ENCODE results near the gene ARHGAP26.
"Not testable (repeated sequence)": the region's sequence is repeated elsewhere in the genome, so short reads cannot be mapped to it uniquely, and the experiment has no call there.

Gene ARHGAP26

GRCh38 chr5:142941245-142941644 lies 171.1 kb downstream of the ARHGAP26 start:
- DNase-seq = no peak

GRCh38 chr5:142942901-142943300 lies 172.7 kb downstream of the ARHGAP26 start:
- no peak for DNase-seq

DNA sequence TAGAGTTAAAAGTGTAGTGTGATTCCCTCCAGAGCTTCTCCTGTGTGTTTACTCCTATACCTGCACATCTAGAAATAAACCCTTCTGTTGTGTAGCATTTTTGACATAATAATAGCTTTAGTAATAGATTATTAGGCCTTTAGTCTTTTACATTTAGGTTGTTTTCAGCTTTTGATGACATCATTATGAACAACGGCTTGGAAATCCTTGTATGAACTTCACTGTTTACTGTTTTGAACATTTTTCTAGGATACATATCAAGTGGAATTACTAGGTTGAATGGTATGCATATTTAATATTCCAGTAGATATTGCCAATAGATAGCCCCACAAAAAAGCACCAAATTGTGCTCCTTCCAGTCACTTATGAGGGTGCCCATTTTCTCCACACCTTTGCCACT lies 174.0 kb downstream of the ARHGAP26 start:
- DNase-seq = no peak

- no peak for DNase-seq
These were observed 175.1 kb downstream of the ARHGAP26 start for GRCh38 chr5:142945321-142945720.

- no peak for DNase-seq
These were observed 175.7 kb downstream of the ARHGAP26 start for GRCh38 chr5:142945845-142946244.

DNA sequence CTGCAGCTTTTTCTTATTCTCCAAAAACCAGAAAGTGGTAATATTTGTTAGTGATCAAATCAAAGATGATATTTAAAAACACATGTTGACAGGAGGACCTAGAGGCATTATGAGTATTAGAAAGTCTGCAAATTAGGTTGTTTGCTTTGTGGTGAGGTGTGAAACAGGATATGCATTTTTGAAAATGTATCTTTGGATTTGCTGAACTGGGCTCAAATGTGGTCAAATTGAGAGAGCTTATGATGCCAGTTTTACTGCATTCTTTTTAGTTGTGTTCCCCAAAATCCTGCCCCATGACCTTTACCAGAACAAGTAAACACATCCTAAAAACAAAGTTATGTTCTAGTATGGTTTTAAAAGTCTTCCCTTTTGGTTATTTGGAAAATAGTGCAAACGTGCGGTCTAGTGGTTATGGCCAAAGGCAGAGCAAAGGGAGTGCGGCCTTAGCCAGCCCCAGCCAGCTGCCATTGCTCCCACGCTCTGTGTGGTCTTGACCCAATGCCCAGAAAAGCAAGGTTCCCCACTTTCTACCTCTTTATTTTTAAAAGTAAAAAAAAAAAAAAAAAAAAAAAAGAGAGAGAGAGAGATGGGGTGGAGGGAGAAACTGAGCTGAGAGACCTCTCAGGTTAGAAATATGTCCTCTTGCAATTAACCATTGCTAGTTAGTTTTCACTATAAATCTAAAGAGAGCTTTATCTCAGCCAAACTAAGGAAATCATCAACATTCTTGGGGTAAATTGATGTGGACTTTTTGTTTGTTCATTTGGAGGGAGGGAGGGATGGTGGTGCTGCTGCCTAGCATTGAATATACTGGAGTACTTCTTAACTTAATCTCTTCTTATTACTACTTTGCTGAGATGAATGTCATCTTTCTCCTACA lies 176.6 kb downstream of the ARHGAP26 start:
- no peak for DNase-seq

DNA sequence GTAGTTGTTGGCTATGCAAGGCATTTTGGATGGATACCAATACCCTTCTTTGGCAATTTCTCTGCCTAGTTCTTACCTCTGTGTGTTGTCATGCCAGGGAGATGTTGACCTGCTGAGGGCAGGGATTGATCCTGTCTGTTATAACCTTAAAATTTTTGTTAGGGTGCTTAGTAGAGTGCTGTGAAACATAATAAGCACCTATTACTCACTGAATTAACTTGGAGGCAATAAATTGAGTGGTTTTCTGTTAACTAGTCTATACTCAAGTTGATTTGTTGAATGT lies 177.2 kb downstream of the ARHGAP26 start:
- no peak for DNase-seq

DNA sequence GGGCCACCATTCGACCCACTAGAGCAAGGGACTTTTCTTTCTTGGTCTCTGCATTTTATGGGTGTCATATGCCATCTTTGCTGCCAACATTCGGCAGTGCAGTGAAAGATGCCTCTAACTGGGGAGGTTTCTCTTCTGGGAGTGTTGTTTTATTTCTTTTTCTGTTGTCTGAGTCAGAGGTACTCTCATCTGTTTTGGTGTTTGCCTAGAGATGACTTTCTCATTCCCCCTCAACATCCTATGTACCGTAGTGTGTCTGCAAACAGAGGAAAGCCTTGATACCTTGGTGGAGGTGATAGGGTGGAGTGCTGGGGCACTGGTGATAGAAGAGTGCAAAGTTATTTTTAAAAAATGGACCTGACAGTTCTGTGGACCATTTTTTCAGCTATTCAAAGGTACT lies 182.1 kb downstream of the ARHGAP26 start:
- DNase-seq = no peak

- not testable (repeated sequence) for DNase-seq
These were observed 182.7 kb downstream of the ARHGAP26 start for GRCh38 chr5:142952871-142953270.

DNA sequence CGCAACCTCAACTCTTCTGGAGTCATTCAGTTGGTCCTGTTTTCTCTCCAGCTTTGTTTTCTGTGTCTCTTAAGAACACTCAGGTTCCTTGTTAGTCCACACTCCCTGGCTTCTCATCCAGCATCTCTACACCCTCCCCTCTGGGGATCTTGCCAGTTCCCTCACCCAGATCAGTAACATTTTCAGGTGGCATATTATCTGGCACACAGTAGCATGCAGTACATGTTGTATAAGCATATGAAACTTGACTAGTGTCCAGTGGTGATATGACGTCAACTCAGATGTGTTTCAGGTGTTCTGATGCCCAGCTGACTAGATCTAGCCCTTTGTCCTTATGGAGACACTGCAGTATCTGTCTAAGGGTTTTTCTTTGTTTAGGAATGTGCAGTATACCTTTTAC lies 184.3 kb downstream of the ARHGAP26 start:
- no peak for DNase-seq

DNA sequence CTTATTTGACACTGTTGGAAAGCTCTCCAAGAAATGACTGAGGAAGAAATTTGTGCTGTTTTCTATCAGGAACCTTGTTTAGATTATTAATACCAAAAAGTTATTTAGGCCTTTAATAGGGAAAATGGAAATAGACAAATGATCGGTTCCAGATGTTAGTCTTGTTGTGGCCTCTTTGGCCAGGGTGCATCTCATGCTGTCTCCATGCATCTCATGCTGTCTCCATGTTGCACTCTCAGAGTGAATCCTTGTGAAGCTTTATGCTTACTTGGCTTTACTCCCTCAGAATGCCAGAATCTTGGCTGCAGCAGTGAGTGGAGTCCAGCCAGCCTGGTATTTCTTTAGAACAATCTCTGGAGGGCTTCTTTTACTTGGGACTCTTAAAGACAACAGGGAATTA lies 185.5 kb downstream of the ARHGAP26 start:
- no peak for DNase-seq

- DNase-seq = no peak
These were observed 187.4 kb downstream of the ARHGAP26 start for GRCh38 chr5:142957528-142957927.

GRCh38 chr5:142958944-142959682 lies 188.9 kb downstream of the ARHGAP26 start:
- no peak for DNase-seq

DNA sequence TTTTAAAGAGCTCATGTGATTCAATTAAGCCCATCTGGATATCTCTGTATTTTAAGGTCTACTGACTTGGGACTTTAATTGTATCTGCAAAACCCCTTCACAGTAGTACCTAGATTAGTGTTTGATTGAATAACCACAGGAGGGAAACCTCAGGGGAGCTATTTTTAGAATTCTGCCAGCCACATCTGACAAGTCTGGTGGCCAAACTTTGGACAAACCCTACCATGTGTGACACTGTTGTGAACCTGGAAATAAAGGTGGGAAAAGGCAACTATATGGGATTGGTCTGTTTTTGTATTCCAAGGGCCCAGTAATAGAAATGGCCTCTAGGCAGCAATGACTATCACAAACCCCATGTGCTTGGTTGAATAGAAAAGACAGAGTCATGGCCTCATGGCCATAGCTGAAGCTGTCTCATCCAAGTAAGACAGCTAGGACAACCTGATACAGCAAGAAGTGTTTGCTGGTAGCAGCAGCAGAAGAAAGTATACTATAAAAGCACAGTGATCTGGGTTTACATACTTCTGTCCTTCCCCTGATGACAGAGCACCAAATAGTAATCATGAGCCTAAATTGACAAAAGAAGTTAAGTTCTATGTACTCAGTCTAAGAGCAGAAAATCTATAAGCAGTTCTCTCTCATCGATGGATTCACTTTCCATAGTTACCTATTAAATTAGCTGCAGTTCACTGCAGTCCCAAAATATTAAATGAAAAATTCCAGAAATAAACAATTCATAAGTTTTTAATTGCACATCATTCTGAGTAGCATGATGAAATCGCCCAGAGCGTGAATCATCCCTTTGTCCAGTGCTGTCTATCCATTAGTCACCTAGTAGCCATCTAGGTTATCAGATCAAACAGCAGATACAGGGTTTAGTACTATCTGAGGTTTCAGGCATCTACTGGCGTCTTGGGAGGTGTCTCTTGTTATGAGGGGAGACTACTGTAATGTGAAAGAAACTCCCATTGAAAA lies 189.8 kb downstream of the ARHGAP26 start:
- DNase-seq = no peak

GRCh38 chr5:142961440-142962173 lies 191.4 kb downstream of the ARHGAP26 start:
- DNase-seq = no peak

GRCh38 chr5:142962174-142962533 lies 192.0 kb downstream of the ARHGAP26 start:
- DNase-seq = no peak

DNA sequence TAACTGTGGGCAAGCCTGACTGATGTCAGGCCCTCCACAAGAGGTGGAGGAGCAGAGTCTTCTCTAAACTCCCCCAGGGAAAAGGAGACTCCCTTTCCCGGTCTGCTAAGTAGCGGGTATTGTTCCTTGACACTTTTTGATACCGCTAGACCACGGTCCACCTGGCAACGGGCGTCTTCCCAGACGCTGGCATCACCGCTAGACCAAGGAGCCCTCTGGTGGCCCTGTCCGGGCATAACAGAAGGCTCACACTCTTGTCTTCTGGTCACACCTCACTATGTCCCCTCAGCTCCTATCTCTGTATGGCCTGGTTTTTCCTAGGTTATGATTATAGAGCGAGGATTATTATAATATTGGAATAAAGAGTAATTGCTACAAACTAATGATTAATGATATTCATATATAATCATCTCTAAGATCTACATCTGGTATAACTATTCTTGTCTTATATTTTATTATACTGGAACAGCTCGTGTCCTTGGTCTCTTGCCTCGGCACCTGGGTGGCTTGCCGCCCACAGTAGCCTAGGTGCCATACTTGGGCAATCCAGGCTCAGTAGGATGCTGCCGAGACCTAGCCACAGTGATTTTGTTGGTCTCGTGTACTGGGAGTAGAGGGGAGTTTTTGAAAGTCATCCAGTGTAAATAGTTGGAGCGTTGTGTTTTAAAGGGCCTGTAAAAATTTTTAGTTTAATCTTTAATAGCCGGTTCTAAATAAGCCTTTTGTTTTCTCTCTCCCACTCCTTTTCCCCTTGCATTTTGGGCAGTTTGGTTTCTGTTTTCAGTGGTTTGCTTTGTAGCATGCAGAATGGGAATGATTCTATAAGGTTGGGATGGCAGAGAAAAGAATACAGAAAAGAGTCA lies 195.3 kb downstream of the ARHGAP26 start:
- not testable (repeated sequence) for DNase-seq

DNA sequence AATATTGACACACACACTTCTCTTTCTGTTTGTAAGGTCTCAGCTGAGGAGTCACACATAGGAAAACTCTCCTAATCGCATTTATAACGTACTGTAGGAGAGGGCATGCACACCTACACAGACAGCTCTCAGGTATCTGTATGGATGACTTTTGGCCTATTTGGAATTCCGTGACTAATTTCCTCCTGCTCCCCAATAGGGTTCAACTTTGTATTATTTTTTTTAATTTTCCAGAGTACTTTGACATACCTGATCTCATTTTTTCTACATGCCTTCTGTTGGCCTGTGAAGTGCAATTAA lies 195.9 kb downstream of the ARHGAP26 start:
- no peak for DNase-seq

GRCh38 chr5:142969186-142969585 lies 199.0 kb downstream of the ARHGAP26 start:
- no peak for DNase-seq

- DNase-seq = no peak
These were observed 199.7 kb downstream of the ARHGAP26 start for GRCh38 chr5:142969624-142970439.
